ENCODE results near the gene CNDP2.

Gene CNDP2

GRCh38 chr18:74496508-74497323 lies 553 bp downstream of the CNDP2 start:
- TF ChIP-seq TEAD4 (IDR thresholded peaks at IDR 0.05) (peak; percentile 49; the same call in 1 of the 2 replicates), YY1 (IDR thresholded peaks at IDR 0.05; ENCODE audit: low read depth) (peak; percentile 78; the same call in 1 of the 2 replicates), CEBPB (IDR thresholded peaks at IDR 0.05) (no peak), FOXM1 (IDR thresholded peaks at IDR 0.05; ENCODE audit: borderline replicate concordance, low read depth) (no peak), RAD21 (IDR thresholded peaks at IDR 0.05; ENCODE audit: low read depth) (no peak), TCF12 (IDR thresholded peaks at IDR 0.05; ENCODE audit: low read depth) (no peak; the same call in 1 of the 2 replicates), TAF1 (IDR thresholded peaks at IDR 0.05; ENCODE audit: low read depth) (peak; percentile 17; the same call in 1 of the 2 replicates), EGR1 (IDR thresholded peaks at IDR 0.05) (no peak), ZBTB7A (IDR thresholded peaks at IDR 0.05; ENCODE audit: low read depth) (peak; percentile 25; the same call in 1 of the 2 replicates), NFIC (IDR thresholded peaks at IDR 0.05) (no peak)
- TF ChIP-seq, protein P1, sequence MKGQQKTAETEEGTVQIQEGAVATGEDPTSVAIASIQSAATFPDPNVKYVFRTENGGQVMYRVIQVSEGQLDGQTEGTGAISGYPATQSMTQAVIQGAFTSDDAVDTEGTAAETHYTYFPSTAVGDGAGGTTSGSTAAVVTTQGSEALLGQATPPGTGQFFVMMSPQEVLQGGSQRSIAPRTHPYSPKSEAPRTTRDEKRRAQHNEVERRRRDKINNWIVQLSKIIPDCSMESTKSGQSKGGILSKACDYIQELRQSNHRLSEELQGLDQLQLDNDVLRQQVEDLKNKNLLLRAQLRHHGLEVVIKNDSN (IDR thresholded peaks at IDR 0.05), result no peak
- TF ChIP-seq, protein P2, sequence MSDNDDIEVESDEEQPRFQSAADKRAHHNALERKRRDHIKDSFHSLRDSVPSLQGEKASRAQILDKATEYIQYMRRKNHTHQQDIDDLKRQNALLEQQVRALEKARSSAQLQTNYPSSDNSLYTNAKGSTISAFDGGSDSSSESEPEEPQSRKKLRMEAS (IDR thresholded peaks at IDR 0.05), result 0 out of 2 replicates have a peak, but pooled peaks have one; percentile 1
- TF ChIP-seq, protein P3, sequence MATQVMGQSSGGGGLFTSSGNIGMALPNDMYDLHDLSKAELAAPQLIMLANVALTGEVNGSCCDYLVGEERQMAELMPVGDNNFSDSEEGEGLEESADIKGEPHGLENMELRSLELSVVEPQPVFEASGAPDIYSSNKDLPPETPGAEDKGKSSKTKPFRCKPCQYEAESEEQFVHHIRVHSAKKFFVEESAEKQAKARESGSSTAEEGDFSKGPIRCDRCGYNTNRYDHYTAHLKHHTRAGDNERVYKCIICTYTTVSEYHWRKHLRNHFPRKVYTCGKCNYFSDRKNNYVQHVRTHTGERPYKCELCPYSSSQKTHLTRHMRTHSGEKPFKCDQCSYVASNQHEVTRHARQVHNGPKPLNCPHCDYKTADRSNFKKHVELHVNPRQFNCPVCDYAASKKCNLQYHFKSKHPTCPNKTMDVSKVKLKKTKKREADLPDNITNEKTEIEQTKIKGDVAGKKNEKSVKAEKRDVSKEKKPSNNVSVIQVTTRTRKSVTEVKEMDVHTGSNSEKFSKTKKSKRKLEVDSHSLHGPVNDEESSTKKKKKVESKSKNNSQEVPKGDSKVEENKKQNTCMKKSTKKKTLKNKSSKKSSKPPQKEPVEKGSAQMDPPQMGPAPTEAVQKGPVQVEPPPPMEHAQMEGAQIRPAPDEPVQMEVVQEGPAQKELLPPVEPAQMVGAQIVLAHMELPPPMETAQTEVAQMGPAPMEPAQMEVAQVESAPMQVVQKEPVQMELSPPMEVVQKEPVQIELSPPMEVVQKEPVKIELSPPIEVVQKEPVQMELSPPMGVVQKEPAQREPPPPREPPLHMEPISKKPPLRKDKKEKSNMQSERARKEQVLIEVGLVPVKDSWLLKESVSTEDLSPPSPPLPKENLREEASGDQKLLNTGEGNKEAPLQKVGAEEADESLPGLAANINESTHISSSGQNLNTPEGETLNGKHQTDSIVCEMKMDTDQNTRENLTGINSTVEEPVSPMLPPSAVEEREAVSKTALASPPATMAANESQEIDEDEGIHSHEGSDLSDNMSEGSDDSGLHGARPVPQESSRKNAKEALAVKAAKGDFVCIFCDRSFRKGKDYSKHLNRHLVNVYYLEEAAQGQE (IDR thresholded peaks at IDR 0.05; ENCODE audit: low read depth), result no peak

DNA sequence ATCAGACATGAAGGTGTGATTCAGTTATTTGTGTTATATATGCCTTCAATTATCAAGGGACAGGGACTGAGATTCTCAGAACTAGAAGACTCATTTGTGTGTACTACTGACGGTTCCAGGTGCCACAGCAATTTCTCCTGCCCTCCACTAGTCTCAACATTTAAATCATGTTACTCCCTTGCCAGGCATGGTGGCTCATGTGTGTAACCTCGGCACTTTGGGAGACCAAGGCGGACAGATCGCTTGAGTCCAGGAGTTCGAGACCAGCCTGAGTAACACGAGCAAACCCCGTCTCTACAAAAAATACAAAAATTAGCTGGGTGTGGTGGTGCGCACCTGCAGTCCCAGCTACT lies 1.1 kb downstream of the CNDP2 start:
- TF ChIP-seq CREB1 (IDR thresholded peaks at IDR 0.05; ENCODE audit: low read depth) (no peak), EGR1 (IDR thresholded peaks at IDR 0.05) (no peak), FOXM1 (IDR thresholded peaks at IDR 0.05; ENCODE audit: borderline replicate concordance, low read depth) (no peak)

DNA sequence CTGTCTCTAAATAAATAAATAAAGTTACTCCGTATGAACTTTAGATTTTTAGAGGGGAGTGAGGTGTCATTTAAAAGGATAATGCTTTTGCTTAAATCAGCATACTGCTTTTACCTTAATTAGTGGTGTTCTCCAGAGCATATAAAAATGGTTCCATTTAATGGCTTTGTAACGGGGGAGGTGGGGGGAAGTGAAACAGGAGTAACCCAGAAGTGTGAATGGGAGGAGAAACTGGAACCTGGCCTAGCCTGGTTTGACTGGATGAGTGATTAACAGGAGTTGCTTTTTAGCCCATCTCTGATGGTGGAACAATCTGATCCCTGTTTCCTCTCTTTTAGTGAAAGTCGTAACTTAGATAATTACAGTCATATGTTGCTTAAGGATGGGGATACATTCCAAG lies 1.6 kb downstream of the CNDP2 start:
- TF ChIP-seq NFIC (IDR thresholded peaks at IDR 0.05) (no peak), EP300 (IDR thresholded peaks at IDR 0.05; ENCODE audit: borderline replicate concordance) (no peak), RAD21 (IDR thresholded peaks at IDR 0.05; ENCODE audit: low read depth) (no peak), CREB1 (IDR thresholded peaks at IDR 0.05; ENCODE audit: low read depth) (no peak), YY1 (IDR thresholded peaks at IDR 0.05; ENCODE audit: low read depth) (no peak), TAF1 (IDR thresholded peaks at IDR 0.05; ENCODE audit: low read depth) (no peak), ZBTB7A (IDR thresholded peaks at IDR 0.05; ENCODE audit: low read depth) (no peak), TEAD4 (IDR thresholded peaks at IDR 0.05) (no peak), TCF12 (IDR thresholded peaks at IDR 0.05; ENCODE audit: low read depth) (no peak), FOXM1 (IDR thresholded peaks at IDR 0.05; ENCODE audit: borderline replicate concordance, low read depth) (no peak), EGR1 (IDR thresholded peaks at IDR 0.05) (no peak), CEBPB (IDR thresholded peaks at IDR 0.05) (no peak)
- TF ChIP-seq, protein P2 (IDR thresholded peaks at IDR 0.05), result no peak
- TF ChIP-seq, protein P3 (IDR thresholded peaks at IDR 0.05; ENCODE audit: low read depth), result no peak
- TF ChIP-seq, protein P1 (IDR thresholded peaks at IDR 0.05), result no peak

DNA sequence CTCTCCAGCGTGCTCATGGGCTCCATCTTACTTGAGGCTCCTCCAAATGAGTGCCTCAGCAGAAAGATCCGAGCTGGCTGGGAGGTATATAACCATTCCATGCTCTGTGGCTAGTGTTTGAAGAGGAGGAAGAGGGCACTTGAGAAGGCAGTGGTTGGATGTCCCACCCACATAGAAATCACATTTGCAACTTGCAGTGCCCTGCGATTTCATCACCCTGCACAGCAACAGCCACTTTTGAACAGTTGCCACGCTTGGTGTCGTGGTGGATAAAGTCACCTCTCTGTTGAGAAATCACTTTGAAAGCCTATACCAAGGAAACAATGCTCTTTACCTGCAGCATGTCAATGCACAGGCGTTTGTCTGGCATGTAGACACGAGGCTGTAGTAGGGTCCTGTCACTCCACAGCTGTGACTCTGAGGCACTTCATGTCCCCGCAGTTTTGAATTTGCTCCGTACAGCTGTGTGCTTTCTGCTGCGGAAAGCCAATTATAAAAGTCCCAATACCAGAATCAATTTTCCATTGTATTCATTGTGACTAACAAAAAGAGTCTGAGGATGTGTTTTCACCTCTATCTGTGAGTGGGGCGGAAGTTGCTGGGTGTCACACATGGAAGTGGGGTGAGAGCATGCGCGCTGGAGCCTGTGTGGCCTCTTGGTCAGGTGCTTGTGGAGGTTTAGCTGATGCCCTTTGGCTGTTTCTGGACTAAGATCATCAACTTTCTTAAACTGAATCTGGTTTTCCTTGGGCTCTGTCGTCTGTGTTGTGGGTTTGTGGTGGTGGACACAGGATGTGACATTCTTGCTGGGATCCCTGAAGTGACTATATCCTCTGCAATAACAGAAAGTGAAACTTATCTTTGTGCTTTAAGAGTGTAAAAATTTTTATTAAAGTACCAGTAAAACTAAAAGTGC lies 2.8 kb downstream of the CNDP2 start:
- TF ChIP-seq TEAD4 (IDR thresholded peaks at IDR 0.05), result no peak
- no peak for TF ChIP-seq CEBPB (IDR thresholded peaks at IDR 0.05)
- TF ChIP-seq TAF1 (IDR thresholded peaks at IDR 0.05; ENCODE audit: low read depth), result no peak
- TF ChIP-seq YY1 (IDR thresholded peaks at IDR 0.05; ENCODE audit: low read depth), result no peak
- no peak for TF ChIP-seq RAD21 (IDR thresholded peaks at IDR 0.05; ENCODE audit: low read depth)
- no peak for TF ChIP-seq EGR1 (IDR thresholded peaks at IDR 0.05)
- TF ChIP-seq ZBTB7A (IDR thresholded peaks at IDR 0.05; ENCODE audit: low read depth), result no peak
- no peak for TF ChIP-seq NFIC (IDR thresholded peaks at IDR 0.05)
- TF ChIP-seq, protein P2 (IDR thresholded peaks at IDR 0.05), result no peak
- TF ChIP-seq, protein P3 (IDR thresholded peaks at IDR 0.05; ENCODE audit: low read depth), result no peak
- TF ChIP-seq TCF12 (IDR thresholded peaks at IDR 0.05; ENCODE audit: low read depth), result no peak
- no peak for TF ChIP-seq FOXM1 (IDR thresholded peaks at IDR 0.05; ENCODE audit: borderline replicate concordance, low read depth)
- TF ChIP-seq EP300 (IDR thresholded peaks at IDR 0.05; ENCODE audit: borderline replicate concordance), result no peak
- no peak for TF ChIP-seq CREB1 (IDR thresholded peaks at IDR 0.05; ENCODE audit: low read depth)
- TF ChIP-seq, protein P1 (IDR thresholded peaks at IDR 0.05), result no peak

All from Ishikawa (cell line).